ENCODE measurements around the gene ATXN7L3. TPM values are rescaled to one million over a fixed set of nuclear protein-coding genes. Genes with fewer than 3 reads are reported as not detected.

The ATXN7L3 gene
- total and polyA plus RNA-seq, 9 of the 15 experiments (the other 6 are each of a cell fraction or from before 2014, with no cell fraction given): 0.62 to 66.1 (median 33.2) TPM

DNA sequence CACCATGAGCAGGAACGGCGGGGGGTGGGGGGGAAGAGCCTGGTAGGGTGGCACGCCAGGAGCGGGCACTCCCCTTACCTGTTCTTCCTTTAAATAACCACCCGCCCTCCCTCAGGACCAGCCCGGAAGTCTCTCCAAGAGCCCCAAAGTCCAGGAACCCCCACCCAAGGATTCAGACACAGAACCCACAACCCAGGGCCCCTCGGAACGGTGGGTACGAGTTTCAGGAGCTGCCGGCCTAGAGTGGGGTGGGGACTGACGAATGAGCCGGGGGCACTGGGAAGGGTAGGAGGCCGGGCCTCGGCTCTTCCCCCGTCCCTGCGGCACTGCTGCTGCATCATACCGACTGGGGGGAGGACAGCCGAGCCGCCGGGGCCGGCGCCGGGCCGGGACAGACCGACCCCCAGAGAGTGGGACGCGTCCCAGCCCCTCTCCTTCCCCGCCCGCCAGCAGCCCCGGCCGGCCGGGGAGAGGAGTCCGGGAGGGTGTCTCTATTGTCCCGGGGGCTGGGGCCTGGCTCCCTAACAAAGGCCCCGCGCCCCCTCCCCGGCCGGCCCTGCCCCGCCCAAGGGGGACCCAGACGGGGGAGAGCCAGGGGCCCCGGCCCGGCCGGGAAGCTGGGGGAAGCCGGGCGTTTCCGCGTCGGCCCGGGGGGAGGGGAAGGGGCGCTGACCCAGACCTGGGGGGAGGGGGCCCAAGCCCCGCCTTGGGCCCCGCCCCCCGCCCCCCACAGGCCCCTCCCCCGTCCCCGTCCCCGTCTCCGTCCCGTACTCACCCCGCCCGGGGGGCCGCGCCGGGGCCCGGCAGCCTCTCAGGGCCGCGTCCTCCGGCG, 747 bp downstream of the ATXN7L3 start (continued):
- no peak for TF ChIP-seq HDAC8 (tag; IDR thresholded peaks at IDR 0.05)
- TF ChIP-seq, protein P1, sequence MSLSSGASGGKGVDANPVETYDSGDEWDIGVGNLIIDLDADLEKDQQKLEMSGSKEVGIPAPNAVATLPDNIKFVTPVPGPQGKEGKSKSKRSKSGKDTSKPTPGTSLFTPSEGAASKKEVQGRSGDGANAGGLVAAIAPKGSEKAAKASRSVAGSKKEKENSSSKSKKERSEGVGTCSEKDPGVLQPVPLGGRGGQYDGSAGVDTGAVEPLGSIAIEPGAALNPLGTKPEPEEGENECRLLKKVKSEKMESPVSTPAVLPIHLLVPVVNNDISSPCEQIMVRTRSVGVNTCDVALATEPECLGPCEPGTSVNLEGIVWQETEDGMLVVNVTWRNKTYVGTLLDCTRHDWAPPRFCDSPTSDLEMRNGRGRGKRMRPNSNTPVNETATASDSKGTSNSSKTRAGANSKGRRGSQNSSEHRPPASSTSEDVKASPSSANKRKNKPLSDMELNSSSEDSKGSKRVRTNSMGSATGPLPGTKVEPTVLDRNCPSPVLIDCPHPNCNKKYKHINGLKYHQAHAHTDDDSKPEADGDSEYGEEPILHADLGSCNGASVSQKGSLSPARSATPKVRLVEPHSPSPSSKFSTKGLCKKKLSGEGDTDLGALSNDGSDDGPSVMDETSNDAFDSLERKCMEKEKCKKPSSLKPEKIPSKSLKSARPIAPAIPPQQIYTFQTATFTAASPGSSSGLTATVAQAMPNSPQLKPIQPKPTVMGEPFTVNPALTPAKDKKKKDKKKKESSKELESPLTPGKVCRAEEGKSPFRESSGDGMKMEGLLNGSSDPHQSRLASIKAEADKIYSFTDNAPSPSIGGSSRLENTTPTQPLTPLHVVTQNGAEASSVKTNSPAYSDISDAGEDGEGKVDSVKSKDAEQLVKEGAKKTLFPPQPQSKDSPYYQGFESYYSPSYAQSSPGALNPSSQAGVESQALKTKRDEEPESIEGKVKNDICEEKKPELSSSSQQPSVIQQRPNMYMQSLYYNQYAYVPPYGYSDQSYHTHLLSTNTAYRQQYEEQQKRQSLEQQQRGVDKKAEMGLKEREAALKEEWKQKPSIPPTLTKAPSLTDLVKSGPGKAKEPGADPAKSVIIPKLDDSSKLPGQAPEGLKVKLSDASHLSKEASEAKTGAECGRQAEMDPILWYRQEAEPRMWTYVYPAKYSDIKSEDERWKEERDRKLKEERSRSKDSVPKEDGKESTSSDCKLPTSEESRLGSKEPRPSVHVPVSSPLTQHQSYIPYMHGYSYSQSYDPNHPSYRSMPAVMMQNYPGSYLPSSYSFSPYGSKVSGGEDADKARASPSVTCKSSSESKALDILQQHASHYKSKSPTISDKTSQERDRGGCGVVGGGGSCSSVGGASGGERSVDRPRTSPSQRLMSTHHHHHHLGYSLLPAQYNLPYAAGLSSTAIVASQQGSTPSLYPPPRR (CRISPR knock-in tag; IDR thresholded peaks at IDR 0.05; ENCODE audit: borderline replicate concordance): no peak
- TF ChIP-seq POLR2AphosphoS5 (IDR thresholded peaks at IDR 0.05; ENCODE audit: control insufficient read depth, insufficient read depth, low read depth, low read length): 0 out of 2 replicates have a peak, but pooled peaks have one; percentile 38
- no peak for TF ChIP-seq EHMT2 (IDR thresholded peaks at IDR 0.05)
- TF ChIP-seq ZSCAN32 (CRISPR knock-in tag; IDR thresholded peaks at IDR 0.05): no peak
- no peak for TF ChIP-seq MTF1 (CRISPR knock-in tag; IDR thresholded peaks at IDR 0.05; ENCODE audit: borderline replicate concordance)
- TF ChIP-seq, protein P2, sequence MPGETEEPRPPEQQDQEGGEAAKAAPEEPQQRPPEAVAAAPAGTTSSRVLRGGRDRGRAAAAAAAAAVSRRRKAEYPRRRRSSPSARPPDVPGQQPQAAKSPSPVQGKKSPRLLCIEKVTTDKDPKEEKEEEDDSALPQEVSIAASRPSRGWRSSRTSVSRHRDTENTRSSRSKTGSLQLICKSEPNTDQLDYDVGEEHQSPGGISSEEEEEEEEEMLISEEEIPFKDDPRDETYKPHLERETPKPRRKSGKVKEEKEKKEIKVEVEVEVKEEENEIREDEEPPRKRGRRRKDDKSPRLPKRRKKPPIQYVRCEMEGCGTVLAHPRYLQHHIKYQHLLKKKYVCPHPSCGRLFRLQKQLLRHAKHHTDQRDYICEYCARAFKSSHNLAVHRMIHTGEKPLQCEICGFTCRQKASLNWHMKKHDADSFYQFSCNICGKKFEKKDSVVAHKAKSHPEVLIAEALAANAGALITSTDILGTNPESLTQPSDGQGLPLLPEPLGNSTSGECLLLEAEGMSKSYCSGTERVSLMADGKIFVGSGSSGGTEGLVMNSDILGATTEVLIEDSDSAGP (CRISPR knock-in tag; IDR thresholded peaks at IDR 0.05): no peak
- TF ChIP-seq, protein P3, sequence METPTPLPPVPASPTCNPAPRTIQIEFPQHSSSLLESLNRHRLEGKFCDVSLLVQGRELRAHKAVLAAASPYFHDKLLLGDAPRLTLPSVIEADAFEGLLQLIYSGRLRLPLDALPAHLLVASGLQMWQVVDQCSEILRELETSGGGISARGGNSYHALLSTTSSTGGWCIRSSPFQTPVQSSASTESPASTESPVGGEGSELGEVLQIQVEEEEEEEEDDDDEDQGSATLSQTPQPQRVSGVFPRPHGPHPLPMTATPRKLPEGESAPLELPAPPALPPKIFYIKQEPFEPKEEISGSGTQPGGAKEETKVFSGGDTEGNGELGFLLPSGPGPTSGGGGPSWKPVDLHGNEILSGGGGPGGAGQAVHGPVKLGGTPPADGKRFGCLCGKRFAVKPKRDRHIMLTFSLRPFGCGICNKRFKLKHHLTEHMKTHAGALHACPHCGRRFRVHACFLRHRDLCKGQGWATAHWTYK (CRISPR knock-in tag; IDR thresholded peaks at IDR 0.05): 0 out of 2 replicates have a peak, but pooled peaks have one; percentile 35
- TF ChIP-seq, protein P4, sequence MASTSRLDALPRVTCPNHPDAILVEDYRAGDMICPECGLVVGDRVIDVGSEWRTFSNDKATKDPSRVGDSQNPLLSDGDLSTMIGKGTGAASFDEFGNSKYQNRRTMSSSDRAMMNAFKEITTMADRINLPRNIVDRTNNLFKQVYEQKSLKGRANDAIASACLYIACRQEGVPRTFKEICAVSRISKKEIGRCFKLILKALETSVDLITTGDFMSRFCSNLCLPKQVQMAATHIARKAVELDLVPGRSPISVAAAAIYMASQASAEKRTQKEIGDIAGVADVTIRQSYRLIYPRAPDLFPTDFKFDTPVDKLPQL (IDR thresholded peaks at IDR 0.05; ENCODE audit: extremely low read depth, insufficient read length): no peak
- no peak for TF ChIP-seq GATAD2A (IDR thresholded peaks at IDR 0.05)
- no peak for TF ChIP-seq PCBP2 (IDR thresholded peaks at IDR 0.05; ENCODE audit: low read depth, low read length, poor library complexity, severe bottlenecking)
- TF ChIP-seq, protein P5, sequence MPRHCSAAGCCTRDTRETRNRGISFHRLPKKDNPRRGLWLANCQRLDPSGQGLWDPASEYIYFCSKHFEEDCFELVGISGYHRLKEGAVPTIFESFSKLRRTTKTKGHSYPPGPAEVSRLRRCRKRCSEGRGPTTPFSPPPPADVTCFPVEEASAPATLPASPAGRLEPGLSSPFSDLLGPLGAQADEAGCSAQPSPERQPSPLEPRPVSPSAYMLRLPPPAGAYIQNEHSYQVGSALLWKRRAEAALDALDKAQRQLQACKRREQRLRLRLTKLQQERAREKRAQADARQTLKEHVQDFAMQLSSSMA (CRISPR knock-in tag; IDR thresholded peaks at IDR 0.05): no peak
- no peak for TF ChIP-seq BRF1 (IDR thresholded peaks at IDR 0.05; ENCODE audit: borderline replicate concordance, extremely low read depth, insufficient read length)
- TF ChIP-seq, protein P6, sequence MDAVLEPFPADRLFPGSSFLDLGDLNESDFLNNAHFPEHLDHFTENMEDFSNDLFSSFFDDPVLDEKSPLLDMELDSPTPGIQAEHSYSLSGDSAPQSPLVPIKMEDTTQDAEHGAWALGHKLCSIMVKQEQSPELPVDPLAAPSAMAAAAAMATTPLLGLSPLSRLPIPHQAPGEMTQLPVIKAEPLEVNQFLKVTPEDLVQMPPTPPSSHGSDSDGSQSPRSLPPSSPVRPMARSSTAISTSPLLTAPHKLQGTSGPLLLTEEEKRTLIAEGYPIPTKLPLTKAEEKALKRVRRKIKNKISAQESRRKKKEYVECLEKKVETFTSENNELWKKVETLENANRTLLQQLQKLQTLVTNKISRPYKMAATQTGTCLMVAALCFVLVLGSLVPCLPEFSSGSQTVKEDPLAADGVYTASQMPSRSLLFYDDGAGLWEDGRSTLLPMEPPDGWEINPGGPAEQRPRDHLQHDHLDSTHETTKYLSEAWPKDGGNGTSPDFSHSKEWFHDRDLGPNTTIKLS (IDR thresholded peaks at IDR 0.05; ENCODE audit: borderline replicate concordance, low read depth): no peak
- TF ChIP-seq CAMTA2 (CRISPR knock-in tag; conservative IDR thresholded peaks at IDR 0.05): no peak

All from K562 (cell line).